ENCODE data around the gene GSTA5. TPM values are rescaled to one million over a fixed set of nuclear protein-coding genes. Genes with fewer than 3 reads are reported as not detected.

Gene GSTA5
- total and polyA plus RNA-seq, 2 experiments from 2014 or later, result not detected

DNA sequence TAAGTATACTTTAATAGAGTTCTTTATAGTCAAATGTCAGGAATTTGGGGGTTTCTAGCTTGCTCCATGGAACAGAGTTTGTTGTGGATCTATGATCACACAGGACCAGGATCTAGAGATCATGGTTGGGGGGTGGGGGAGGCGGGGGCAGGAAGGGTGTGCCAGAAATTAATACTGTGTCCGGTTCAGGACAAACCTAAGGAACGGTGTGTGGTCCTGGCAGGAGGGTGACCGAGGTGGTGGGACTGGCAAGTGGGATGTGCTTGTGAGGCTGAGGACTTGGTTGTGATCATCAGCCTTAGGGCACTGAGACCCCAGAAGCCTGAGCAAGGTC is 41.0 kb upstream of the GSTA5 start:
- no peaks in the 10 kb centered on the region for H3K79me2 ChIP-seq (ENCODE audit: insufficient read depth)
- peak overlapping the region; percentile 92 for H3K4me2 ChIP-seq (ENCODE audit: unreplicated experiment)
- peak overlapping the region; percentile 68; the same call in 1 of the 2 replicates for H3K9ac ChIP-seq
- no peaks in the 10 kb centered on the region for H3K27me3 ChIP-seq (replicated peaks; ENCODE audit: insufficient read depth)
- H3K4me1 ChIP-seq (ENCODE audit: insufficient read depth), result peaks cover 20% of the 10 kb centered on the region
- H3K9me2 ChIP-seq (ENCODE audit: insufficient read depth), result no peaks in the 10 kb centered on the region
- in situ Hi-C loops (cut with MboI), result no loop called here
- H3K9me3 ChIP-seq (ENCODE audit: low read depth), result no peaks in the 10 kb centered on the region
- no peak for TF ChIP-seq EZH2phosphoT487 (IDR thresholded peaks at IDR 0.05; ENCODE audit: insufficient read depth, low read depth)
- no peak for TF ChIP-seq EZH2 (IDR thresholded peaks at IDR 0.05; ENCODE audit: insufficient read depth, poor library complexity, severe bottlenecking)
- no peaks in the 10 kb centered on the region for H3K36me3 ChIP-seq (ENCODE audit: low read depth)
- no peak for DNase-seq
- H3F3A ChIP-seq (ENCODE audit: insufficient read depth), result peaks cover 4% of the 10 kb centered on the region; the same call in 1 of the 2 replicates
- no peaks in the 10 kb centered on the region for H4K20me1 ChIP-seq (ENCODE audit: insufficient read depth)
- no peak overlapping the region for H3K27ac ChIP-seq
- peak overlapping the region; percentile 98 for H2AFZ ChIP-seq
- H3K4me3 ChIP-seq, result peak overlapping the region; percentile 74; the same call in 1 of the 2 replicates
- WGBS, 2 experiments (ENCODE audit: low coverage in 1 of 2, low lambda C conversion rate in 2 of 2, missing lambda C conversion rate in 2 of 2), result 42 to 63% methylated on average over 4 of the region's 4 CpGs

DNA sequence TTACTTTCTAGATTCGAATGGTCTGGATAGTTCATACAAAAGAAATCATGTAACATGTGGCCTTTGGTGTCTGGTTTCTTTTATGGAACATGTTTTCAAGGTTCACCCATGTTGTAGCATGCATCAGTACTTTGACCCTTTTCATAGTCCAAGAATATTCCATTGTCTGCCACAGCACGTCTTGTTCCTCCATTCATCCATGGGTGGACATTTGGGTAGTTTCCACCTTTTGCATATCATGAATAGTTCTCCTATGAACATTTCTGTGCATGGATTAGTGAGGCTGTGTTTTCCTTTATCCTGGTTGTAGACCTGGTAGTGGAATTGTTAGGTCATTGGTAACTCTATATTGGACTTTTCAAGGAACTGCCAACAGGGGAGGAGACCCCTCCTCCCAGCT is 37.2 kb upstream of the GSTA5 start:
- Histone ChIP-seq H3K9me2 (ENCODE audit: insufficient read depth) (no peaks in the 10 kb centered on the region), H3K4me1 (ENCODE audit: insufficient read depth) (peaks cover 22% of the 10 kb centered on the region), H4K20me1 (ENCODE audit: insufficient read depth) (no peaks in the 10 kb centered on the region), H3K79me2 (ENCODE audit: insufficient read depth) (no peaks in the 10 kb centered on the region), H3K4me2 (ENCODE audit: unreplicated experiment) (peak overlapping the region; percentile 36), H3F3A (ENCODE audit: insufficient read depth) (peaks cover 4% of the 10 kb centered on the region; the same call in 1 of the 2 replicates), H3K36me3 (ENCODE audit: low read depth) (no peaks in the 10 kb centered on the region), H3K9ac (no peak overlapping the region), H3K27me3 (replicated peaks; ENCODE audit: insufficient read depth) (no peaks in the 10 kb centered on the region), H3K9me3 (ENCODE audit: low read depth) (no peaks in the 10 kb centered on the region), H3K4me3 (no peak overlapping the region), H3K27ac (peak overlapping the region; percentile 30), H2AFZ (no peak overlapping the region)
- in situ Hi-C loops (cut with MboI), result no loop called here
- 44 to 57% methylated on average over 2 of the region's 2 CpGs for WGBS, 2 experiments (ENCODE audit: low coverage in 1 of 2, low lambda C conversion rate in 2 of 2, missing lambda C conversion rate in 2 of 2)
- no peak for TF ChIP-seq EZH2 (IDR thresholded peaks at IDR 0.05; ENCODE audit: insufficient read depth, poor library complexity, severe bottlenecking)
- TF ChIP-seq EZH2phosphoT487 (IDR thresholded peaks at IDR 0.05; ENCODE audit: insufficient read depth, low read depth), result no peak
- peak; percentile 24 for DNase-seq

DNA sequence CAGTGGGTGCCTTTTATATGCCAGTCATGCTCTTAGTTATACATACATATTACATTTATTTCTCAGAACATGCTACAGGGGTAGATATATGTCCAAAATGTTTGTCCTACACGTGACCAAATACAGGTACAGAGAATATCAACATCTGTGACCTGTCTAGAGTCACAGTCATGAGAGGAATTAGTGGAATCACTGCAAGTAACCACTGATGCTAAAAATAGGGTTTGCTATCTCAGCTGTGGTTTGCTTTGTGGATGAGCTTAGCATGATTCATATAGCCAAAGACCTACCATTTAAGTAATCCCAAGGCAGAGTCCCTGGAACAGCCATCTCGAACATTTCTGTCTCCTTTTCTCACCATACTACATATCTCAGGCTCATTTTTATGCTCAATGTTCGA is 36.6 kb upstream of the GSTA5 start:
- Histone ChIP-seq H3K79me2 (ENCODE audit: insufficient read depth) (no peaks in the 10 kb centered on the region), H3K9ac (no peak overlapping the region), H3F3A (ENCODE audit: insufficient read depth) (peaks cover 4% of the 10 kb centered on the region; the same call in 1 of the 2 replicates), H3K27me3 (replicated peaks; ENCODE audit: insufficient read depth) (0 out of 2 replicates have a peak, but pooled peaks cover 4% of the 10 kb centered on the region), H3K4me2 (ENCODE audit: unreplicated experiment) (peak overlapping the region; percentile 36), H3K36me3 (ENCODE audit: low read depth) (no peaks in the 10 kb centered on the region), H4K20me1 (ENCODE audit: insufficient read depth) (no peaks in the 10 kb centered on the region), H3K9me3 (ENCODE audit: low read depth) (no peaks in the 10 kb centered on the region), H3K4me3 (no peak overlapping the region), H3K4me1 (ENCODE audit: insufficient read depth) (peaks cover 22% of the 10 kb centered on the region), H2AFZ (no peak overlapping the region), H3K27ac (peak overlapping the region; percentile 30), H3K9me2 (ENCODE audit: insufficient read depth) (no peaks in the 10 kb centered on the region)
- TF ChIP-seq EZH2 (IDR thresholded peaks at IDR 0.05; ENCODE audit: insufficient read depth, poor library complexity, severe bottlenecking), result no peak
- 0 out of 2 replicates have a peak, but pooled peaks have one; percentile 30 for TF ChIP-seq EZH2phosphoT487 (IDR thresholded peaks at IDR 0.05; ENCODE audit: insufficient read depth, low read depth)
- WGBS, 2 experiments (ENCODE audit: low coverage in 1 of 2, low lambda C conversion rate in 2 of 2, missing lambda C conversion rate in 2 of 2), result 24 to 26% methylated on average over 3 of the region's 3 CpGs
- in situ Hi-C loops (cut with MboI), result no loop called here
- peak; percentile 94 for DNase-seq

DNA sequence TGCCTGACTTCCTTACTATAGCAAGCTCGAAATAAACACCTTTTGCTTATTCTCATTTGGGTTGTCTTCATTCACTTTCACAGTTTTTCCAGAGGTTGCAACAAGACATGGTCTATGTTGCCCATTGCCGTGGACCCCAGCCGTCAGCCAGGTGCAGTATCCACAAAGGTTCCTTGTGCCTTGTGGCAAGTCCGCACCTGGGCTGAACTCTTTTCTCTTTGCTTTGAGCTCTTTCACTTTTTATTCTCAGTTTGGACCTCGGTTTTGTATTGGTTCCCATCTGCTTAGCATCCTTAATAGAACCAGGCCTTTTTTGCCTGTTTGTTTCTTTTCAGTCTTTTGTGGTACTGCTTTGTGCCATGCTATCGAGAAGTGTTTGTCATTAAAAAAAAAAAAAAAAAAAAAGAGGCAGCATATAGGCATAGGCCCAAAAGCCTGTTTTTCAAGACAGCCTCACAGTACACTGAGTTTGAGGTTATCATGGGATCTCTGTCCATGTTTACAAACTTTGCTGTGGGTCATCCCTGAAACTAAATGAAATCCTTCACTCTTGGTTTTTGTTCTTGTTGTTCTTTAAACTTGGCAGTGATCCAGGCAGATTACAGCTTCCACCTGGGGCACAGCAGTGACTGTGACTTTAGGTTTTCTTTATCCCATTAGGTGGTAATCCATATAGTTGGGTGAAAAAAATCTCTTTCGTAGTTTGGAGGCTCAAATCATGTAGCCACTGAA is 35.6 kb upstream of the GSTA5 start:
- Histone ChIP-seq H3K27me3 (replicated peaks; ENCODE audit: insufficient read depth) (0 out of 2 replicates have a peak, but pooled peaks cover 4% of the 10 kb centered on the region), H3K4me1 (ENCODE audit: insufficient read depth) (peaks cover 16% of the 10 kb centered on the region), H3K4me3 (no peak overlapping the region), H2AFZ (no peak overlapping the region), H3K27ac (no peak overlapping the region), H3K9me2 (ENCODE audit: insufficient read depth) (no peaks in the 10 kb centered on the region), H3K9me3 (ENCODE audit: low read depth) (no peaks in the 10 kb centered on the region), H3K9ac (no peak overlapping the region), H3K36me3 (ENCODE audit: low read depth) (no peaks in the 10 kb centered on the region), H4K20me1 (ENCODE audit: insufficient read depth) (no peaks in the 10 kb centered on the region), H3K4me2 (ENCODE audit: unreplicated experiment) (no peak overlapping the region), H3K79me2 (ENCODE audit: insufficient read depth) (no peaks in the 10 kb centered on the region), H3F3A (ENCODE audit: insufficient read depth) (peaks cover 4% of the 10 kb centered on the region; the same call in 1 of the 2 replicates)
- WGBS, 2 experiments (ENCODE audit: low coverage in 1 of 2, low lambda C conversion rate in 2 of 2, missing lambda C conversion rate in 2 of 2), result 94 to 96% methylated on average over 7 of the region's 7 CpGs
- in situ Hi-C loops (cut with MboI), result no loop called here
- TF ChIP-seq EZH2 (IDR thresholded peaks at IDR 0.05; ENCODE audit: insufficient read depth, poor library complexity, severe bottlenecking) (no peak), EZH2phosphoT487 (IDR thresholded peaks at IDR 0.05; ENCODE audit: insufficient read depth, low read depth) (no peak)
- peak; percentile 8 for DNase-seq

All from GM23248 (cell line).